HG03103 (cell line): ENCODE measurements around the gene ZBTB20.

Experiments used
- ATAC-seq: cut with Tn5 transposase; IDR thresholded peaks from one replicate; pipeline ENCODE4 v1.9.1; 2021; ENCODE audit warnings: low read depth; ENCODE audit not compliant: unreplicated experiment

The ZBTB20 gene

GRCh38 chr3:114941626-114942309 is 205.3 kb downstream of the ZBTB20 start:
- no peak for ATAC-seq

DNA sequence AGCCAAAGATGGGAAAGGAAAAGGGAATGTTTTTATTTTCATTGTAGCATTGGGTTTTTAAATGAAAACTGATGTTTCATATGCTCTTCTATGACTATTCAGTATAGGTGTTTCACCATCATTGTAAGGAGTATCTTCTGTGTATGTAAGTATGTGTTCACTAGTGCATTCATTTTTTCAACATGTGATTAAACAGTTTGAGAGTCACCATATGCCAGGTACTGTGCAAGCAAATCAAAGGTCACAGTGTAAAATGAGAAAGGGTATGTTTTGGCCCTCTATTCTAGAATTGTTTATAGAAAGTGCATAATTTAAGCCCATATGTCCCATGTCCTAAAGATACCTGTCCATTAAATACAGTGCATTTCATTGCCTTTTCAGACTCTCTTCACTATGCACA is 207.2 kb downstream of the ZBTB20 start:
- ATAC-seq: no peak

DNA sequence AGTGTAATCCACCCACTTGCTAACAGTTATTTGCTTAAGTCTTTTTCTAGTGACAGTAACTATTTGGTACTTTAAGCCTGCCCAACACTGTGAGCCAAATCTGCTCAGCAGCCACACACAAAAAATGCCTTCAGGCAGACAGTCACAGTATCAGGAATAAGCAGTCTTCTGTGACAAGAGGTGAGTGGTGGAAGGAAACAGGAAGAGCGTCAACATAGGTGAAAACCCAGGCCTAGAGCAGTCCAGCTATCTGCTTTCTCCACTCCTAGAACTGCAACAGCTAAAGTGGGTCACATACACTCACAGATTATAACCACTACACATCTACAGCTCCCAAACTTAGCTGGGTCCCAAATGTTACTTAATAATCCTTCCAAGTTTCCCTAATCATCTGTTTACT is 213.7 kb downstream of the ZBTB20 start:
- ATAC-seq: no peak

- ATAC-seq: no peak
Observed at GRCh38 chr3:114929971-114930732, 216.9 kb downstream of the ZBTB20 start.

- ATAC-seq: no peak
Observed at GRCh38 chr3:114928989-114929640, 218.0 kb downstream of the ZBTB20 start.

DNA sequence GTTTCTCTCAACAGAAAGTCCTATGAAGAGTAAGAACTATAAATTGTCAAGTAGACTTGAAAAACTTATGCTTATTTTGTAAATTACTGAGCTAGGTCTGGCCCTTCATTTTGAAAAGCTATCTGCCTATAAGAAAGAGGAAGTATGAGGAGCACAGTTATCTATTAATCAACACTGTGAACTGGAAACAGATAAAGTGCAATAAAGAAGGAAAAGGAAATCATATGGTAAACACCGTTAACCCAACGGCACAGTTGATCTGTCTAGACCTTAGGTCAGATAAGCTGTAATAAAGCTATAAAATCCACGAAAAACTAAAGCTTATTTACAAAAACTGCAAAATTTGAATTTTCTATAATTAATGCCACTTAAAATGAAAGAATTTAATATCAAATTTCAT is 242.5 kb downstream of the ZBTB20 start:
- no peak for ATAC-seq

- ATAC-seq: no peak
Observed at GRCh38 chr3:114903213-114903612, 243.9 kb downstream of the ZBTB20 start.

- ATAC-seq: no peak
Observed at GRCh38 chr3:114902691-114903101, 244.4 kb downstream of the ZBTB20 start.

DNA sequence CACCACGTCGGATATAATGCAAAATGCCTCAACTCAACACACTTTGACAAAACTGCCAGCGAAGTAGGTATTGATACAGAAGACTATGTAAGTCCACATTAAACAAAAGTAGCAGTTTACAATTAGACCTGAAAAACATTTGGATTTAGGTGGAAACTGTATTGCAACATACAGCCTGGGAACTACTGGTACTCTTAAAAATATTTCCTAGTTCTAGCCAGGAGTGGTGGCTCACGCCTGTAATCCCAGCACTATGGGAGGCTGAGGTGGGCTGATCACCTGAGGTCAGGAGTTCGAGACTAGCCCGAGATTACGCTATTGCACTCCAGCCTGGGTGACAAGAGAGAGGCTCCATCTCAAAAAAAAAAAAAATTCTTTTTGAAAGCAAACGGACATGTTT is 246.2 kb downstream of the ZBTB20 start:
- no peak for ATAC-seq

DNA sequence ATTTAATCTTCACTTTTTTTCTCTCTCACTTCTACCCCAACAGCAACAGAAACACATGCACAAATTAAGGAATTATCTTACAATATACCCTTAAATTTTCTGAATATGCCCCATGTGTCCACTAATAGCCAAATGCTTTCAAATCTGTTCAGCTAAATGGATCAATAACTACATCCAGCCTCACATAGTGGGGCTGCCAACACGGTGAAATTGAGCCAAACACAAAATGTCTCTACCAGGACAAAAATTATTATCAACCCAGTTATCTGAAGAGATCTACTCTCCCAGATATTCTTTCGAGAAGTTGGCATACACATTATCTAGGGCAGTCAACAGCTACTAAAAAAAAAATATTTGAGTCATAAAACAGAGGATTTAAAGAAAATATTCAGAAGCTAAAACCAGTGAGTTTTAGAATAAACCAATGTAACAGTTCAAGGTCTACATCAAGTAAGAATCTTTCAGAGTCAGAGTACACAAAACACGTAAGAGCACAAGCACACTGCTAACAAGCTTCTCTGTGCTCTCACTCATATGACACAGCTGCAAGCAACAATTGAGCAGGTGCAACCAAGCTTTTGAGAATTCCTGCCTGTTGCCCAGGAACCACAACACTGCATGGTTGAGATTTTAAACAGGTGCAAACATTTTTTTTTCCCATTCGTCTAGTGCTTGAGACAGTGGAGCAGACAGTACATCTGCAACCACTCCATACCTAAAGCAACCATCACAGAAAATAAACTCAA is 247.7 kb downstream of the ZBTB20 start:
- no peak for ATAC-seq

DNA sequence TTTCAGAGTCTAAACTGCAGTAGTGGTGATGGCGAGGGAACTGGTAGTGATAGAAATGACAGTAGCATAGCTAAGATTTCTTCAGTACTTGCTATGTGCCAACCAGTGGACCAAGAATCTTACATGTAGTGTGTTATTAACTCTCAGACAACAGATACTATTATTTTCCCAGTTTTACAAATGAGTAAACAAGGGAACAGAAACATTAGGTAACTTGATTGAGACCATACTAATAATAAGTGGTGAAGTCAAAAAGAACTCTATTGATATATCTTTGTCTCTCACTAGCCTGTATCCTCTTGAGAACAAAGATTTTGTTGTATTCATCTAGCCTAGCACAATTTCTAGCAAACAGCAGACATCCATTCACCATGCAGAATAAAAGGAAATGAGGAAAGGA is 250.1 kb downstream of the ZBTB20 start:
- ATAC-seq: no peak

DNA sequence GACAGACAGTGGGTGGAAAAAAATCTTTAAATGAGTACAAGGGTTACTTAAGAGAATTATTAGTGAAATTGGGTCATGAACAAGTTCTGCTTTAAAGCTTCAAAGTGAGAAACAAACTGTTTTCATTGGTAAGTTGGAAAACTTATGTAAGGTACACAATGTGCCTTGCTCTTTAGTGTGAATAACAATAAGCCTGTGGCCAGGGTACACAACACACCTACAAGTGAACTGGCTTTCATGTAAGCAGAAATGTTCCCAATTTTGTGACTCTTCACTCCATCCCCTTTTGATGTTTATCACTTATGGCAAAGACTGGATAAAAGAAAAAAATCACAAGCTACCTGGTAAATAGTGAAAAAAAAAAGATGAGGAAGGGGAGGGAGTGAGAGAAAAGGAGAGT is 253.7 kb downstream of the ZBTB20 start:
- ATAC-seq: no peak

GRCh38 chr3:114892880-114893279 is 254.2 kb downstream of the ZBTB20 start:
- no peak for ATAC-seq

- ATAC-seq: no peak
Observed at GRCh38 chr3:114892131-114892879, 254.8 kb downstream of the ZBTB20 start.

GRCh38 chr3:114887806-114888205 is 259.3 kb downstream of the ZBTB20 start:
- ATAC-seq: no peak

- no peak for ATAC-seq
Observed at GRCh38 chr3:114886905-114887304, 260.2 kb downstream of the ZBTB20 start.

DNA sequence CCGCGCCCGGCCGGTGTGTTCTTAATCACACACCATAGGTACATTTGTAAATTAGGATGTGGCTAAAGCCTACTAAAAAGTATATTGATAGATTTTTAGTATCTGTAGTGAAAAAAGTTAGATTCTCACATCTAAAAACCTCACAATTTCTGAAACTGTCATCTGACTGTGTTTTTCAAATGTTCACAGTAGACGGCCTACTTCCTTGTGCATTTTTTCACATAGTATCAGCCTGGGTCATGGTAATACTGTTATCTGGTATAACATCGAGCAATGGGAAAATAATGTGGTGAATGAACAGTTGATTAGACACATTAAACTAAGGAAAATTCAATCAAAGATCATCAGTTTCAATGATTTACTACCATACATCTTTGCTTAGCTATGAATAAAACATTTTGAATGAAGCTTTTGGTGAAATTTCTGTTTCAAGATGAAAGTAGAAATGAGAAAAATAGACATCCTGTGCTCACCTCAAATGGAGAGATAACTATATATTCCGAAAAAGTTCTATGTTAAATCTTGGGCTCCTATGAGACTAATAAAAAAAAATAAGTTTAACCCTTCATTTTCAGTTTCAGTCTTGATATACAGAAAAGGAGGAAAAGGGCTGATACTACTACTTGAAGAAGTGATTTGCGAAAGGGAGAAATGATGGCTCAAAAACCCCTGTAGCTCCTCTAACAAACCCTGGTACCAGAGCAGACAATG is 262.7 kb downstream of the ZBTB20 start:
- no peak for ATAC-seq

DNA sequence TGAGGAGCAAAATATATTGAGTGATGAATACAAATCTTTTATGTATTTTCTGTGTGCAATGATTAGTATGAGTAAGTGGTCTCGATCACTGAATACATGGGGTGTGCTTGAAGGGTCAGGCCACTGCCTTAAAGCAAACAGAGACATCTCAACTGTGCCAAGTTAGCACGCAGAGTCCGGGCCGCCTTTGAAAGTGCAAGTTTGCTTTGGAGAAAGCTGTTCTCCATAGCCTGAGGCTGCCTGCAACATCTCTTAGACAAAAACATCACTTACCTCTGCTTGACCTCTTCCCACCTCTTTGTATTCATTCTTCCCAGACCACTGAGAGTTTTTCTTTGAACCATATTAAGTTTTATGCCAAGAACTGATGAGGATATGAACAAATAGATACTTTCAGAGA is 267.0 kb downstream of the ZBTB20 start:
- no peak for ATAC-seq
